Mesothelial cell of epicardium (in vitro differentiated cells): ENCODE measurements around the gene LRRC56. TPM values are rescaled to one million over a fixed set of nuclear protein-coding genes. Genes with fewer than 3 reads are reported as not detected.

Source experiments
- DNase-seq, 2 experiments: peaks; one replicate each; pipeline ENCODE4 v3.0.0; 2021; ENCODE audit warnings: low spot score in 2 of 2; ENCODE audit not compliant: unreplicated experiment in 2 of 2
- H3K27ac Mint-ChIP-seq: 2 replicates; pipeline ENCODE4 v1.8.0; 2021; ENCODE audit warnings: mixed read lengths
- H3K27me3 Mint-ChIP-seq: 2 replicates; pipeline ENCODE4 v1.8.0; 2021; ENCODE audit warnings: low read depth, mixed read lengths
- H3K36me3 Mint-ChIP-seq: 2 replicates; pipeline ENCODE4 v1.8.0; 2021; ENCODE audit warnings: mixed read lengths
- H3K4me1 Mint-ChIP-seq: 2 replicates; pipeline ENCODE4 v1.8.0; 2021; ENCODE audit warnings: mixed read lengths
- H3K4me3 Mint-ChIP-seq: 2 replicates; pipeline ENCODE4 v1.8.0; 2021; ENCODE audit warnings: mild to moderate bottlenecking, moderate library complexity, mixed read lengths
- H3K9me3 Mint-ChIP-seq: 2 replicates; pipeline ENCODE4 v1.8.0; 2021; ENCODE audit warnings: mixed read lengths
- total RNA-seq: library from RNA; stranded (reverse); gene quantifications from 3 replicates; pipeline ENCODE4 v1.2.1, GENCODE V29; 2021
- TF ChIP-seq, protein P1 (sequence below): fragments of 200-600 bp; sonication (generic); IDR thresholded peaks from one replicate; pipeline ENCODE4 v1.5.0; 2021; ENCODE audit warnings: antibody characterized with exemption; ENCODE audit not compliant: unreplicated experiment

LRRC56 gene
- total RNA-seq, 1 donor from 2014 or later, result 3.0 TPM

DNA sequence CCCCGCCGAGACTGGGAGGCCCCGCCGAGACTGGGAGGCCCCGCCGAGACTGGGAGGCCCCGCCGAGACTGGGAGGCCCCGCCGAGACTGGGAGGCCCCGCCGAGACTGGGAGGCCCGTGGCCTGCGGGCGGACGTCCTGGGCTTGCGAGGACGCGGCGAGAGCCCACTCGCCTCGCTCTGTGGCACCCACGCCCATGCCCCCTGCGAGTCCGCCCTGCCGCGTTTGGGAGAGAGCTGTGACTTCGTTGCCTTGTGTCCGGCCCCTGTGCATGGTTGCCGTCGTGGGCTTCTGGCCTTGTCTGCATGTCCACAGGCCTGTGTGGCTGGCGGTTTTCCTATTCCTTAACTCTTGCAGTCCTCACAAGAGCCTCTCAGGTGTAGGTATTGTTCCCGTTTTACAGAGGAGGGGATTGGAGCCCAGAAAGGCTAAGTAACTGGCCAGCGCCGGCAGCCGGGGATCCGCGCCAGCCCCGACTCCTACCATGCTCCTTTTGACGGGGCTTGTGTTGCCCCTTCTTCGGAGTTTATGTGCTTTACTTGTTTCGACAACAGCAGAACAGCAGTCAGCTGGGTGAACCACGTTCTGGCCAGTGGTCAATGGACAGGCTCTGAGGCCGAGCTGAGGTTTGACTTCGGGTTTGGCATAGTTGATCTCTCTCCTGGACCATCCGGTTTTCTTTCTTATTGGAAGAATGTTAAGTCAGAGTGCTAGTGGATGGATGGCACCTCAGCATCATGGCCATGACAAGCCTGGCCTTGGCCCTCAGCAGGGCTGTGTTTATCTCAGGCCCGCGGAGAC is 39.7 kb downstream of the LRRC56 start:
- Mint-ChIP-seq H3K27me3 (peaks cover 4% of the 10 kb centered on the region), H3K4me1 (peaks cover 46% of the 10 kb centered on the region), H3K9me3 (no peaks in the 10 kb centered on the region), H3K27ac (peak overlapping the region; percentile 93), H3K4me3 (peak overlapping the region; percentile 86), H3K36me3 (peaks cover 3% of the 10 kb centered on the region)
- DNase-seq, result no peak
- TF ChIP-seq, protein P1, sequence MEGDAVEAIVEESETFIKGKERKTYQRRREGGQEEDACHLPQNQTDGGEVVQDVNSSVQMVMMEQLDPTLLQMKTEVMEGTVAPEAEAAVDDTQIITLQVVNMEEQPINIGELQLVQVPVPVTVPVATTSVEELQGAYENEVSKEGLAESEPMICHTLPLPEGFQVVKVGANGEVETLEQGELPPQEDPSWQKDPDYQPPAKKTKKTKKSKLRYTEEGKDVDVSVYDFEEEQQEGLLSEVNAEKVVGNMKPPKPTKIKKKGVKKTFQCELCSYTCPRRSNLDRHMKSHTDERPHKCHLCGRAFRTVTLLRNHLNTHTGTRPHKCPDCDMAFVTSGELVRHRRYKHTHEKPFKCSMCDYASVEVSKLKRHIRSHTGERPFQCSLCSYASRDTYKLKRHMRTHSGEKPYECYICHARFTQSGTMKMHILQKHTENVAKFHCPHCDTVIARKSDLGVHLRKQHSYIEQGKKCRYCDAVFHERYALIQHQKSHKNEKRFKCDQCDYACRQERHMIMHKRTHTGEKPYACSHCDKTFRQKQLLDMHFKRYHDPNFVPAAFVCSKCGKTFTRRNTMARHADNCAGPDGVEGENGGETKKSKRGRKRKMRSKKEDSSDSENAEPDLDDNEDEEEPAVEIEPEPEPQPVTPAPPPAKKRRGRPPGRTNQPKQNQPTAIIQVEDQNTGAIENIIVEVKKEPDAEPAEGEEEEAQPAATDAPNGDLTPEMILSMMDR, result no peak

- TF ChIP-seq, protein P1, result no peak
- DNase-seq, result no peak
- H3K4me3 Mint-ChIP-seq, result peak overlapping the region; percentile 86
- peaks cover 46% of the 10 kb centered on the region for H3K4me1 Mint-ChIP-seq
- H3K27me3 Mint-ChIP-seq, result peaks cover 4% of the 10 kb centered on the region
- H3K36me3 Mint-ChIP-seq, result peaks cover 3% of the 10 kb centered on the region
- peak overlapping the region; percentile 93 for H3K27ac Mint-ChIP-seq
- no peaks in the 10 kb centered on the region for H3K9me3 Mint-ChIP-seq
Measured at GRCh38 chr11:577611-577894, 40.2 kb downstream of the LRRC56 start.

GRCh38 chr11:578276-579035 is 41.1 kb downstream of the LRRC56 start:
- Mint-ChIP-seq H3K4me1 (peaks cover 40% of the 10 kb centered on the region), H3K27ac (no peak overlapping the region), H3K27me3 (peaks cover 4% of the 10 kb centered on the region), H3K4me3 (peak overlapping the region; percentile 86), H3K36me3 (peaks cover 3% of the 10 kb centered on the region), H3K9me3 (no peaks in the 10 kb centered on the region)
- TF ChIP-seq, protein P1, result no peak
- no peak for DNase-seq

DNA sequence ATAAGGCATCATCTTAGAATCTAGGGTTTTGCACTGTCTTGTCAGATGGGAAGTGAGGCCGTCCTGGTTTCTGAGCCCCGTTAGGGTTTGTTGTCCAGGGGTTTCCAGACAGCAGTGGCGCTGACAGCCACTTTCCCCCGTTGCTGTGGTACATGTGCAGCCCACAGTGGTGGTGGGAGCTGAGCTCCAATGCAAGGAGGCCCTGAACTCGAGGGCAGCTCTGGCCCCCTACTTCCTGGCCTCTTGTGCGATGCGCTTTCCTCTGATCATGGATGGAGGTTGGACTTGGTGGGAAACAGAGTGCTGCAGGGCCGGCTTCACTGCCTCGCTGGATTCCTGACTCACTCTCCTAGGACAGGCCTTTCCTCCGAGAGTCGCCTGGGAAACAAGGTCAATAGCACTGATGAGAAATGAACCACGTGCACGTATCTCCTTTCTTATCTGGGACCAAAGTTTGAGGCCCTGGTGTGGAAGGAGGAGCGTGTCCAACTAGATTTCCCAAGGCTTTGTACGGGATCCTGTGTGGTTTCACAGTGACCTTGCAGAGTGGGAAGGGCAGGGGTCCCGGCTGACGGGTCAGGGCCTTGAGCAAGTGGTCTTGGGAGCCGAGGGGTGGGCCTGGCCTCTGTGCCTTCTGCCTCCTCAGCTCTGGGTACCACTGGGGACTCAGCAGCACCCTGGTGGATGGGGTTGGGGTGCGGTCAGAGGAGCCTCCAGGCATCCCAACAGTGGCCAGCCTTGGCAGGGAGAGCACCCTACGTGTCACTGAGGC is 42.7 kb downstream of the LRRC56 start:
- H3K27ac Mint-ChIP-seq, result no peak overlapping the region
- no peak for DNase-seq
- TF ChIP-seq, protein P1, result no peak
- H3K27me3 Mint-ChIP-seq, result peaks cover 2% of the 10 kb centered on the region
- H3K4me1 Mint-ChIP-seq, result peaks cover 28% of the 10 kb centered on the region
- H3K4me3 Mint-ChIP-seq, result peak overlapping the region; percentile 32
- peaks cover 3% of the 10 kb centered on the region for H3K36me3 Mint-ChIP-seq
- H3K9me3 Mint-ChIP-seq, result no peaks in the 10 kb centered on the region

- Mint-ChIP-seq H3K27ac (no peak overlapping the region), H3K27me3 (no peaks in the 10 kb centered on the region), H3K4me3 (no peak overlapping the region), H3K36me3 (peaks cover 6% of the 10 kb centered on the region), H3K9me3 (no peaks in the 10 kb centered on the region), H3K4me1 (peaks cover 26% of the 10 kb centered on the region)
- TF ChIP-seq, protein P1, result no peak
- no peak for DNase-seq
Measured at GRCh38 chr11:581342-581741, 44.0 kb downstream of the LRRC56 start.
